ENCODE results near the gene GSE1. TPM values are rescaled to one million over a fixed set of nuclear protein-coding genes. Genes with fewer than 3 reads are reported as not detected.

Gene GSE1
- polyA plus RNA-seq = 10 to 100 TPM; 20.2 to 85.3 (median 55.9) TPM

DNA sequence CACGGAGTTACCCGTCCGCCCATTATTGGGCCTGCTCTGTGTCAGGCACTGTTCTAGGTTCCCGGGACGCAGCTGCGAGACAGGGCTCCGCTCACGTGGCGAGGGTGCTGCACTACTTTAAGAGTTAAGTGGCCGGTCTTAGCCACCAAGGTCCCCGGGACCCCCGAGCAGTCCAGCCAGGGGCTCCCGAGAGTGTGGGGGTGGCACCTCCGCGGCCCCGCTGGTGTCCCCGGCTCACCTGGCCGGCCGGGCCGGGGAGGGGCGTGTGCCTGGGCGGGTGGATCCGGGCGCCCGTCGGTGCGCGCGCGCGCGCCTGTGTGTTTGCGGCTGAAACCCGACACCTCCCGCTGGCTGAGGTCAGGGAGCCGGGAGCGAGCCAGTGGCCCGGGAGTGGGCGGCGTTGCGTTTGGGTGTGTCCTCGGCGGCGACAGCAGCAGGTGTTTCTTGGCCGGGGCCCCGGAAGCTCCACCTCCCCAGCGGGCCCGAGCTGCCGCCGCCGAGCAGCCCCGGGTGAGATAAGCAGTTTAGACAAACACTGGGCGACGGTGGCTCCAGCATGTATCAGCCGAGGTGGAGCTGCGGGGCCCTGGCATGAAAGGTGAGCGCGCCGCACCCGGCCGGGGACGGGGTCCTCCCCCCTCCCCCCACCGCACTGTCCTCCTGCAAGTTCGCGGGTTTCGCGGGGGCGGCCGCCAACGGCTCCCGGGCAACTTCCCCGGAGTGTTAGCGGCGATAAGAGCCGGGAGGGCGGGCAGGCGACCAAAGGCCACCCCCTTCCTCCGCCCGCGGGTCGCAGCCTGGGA, at the start of gene GSE1:
TSS of gene GSE1 (plus strand) at position 522 of the 803 bp plus-strand sequence. CDS start at position 592, 70 bp downstream.
- H3K27ac ChIP-seq (ENCODE audit: low read depth, low read length) = peak within 1 kb of the TSS; percentile 4
- WGBS, 3 donors = 0 to 1% (median 0%) methylated on average over 73 to 81 of the region's 81 CpGs

- 52 to 69% (median 52%) methylated on average over 19 of the region's 19 CpGs for WGBS, 3 donors
- peak overlapping the region; percentile 9 for H3K27ac ChIP-seq (ENCODE audit: low read depth, low read length)
Observed at GRCh38 chr16:85563515-85564276, 49.4 kb upstream of the GSE1 start.

DNA sequence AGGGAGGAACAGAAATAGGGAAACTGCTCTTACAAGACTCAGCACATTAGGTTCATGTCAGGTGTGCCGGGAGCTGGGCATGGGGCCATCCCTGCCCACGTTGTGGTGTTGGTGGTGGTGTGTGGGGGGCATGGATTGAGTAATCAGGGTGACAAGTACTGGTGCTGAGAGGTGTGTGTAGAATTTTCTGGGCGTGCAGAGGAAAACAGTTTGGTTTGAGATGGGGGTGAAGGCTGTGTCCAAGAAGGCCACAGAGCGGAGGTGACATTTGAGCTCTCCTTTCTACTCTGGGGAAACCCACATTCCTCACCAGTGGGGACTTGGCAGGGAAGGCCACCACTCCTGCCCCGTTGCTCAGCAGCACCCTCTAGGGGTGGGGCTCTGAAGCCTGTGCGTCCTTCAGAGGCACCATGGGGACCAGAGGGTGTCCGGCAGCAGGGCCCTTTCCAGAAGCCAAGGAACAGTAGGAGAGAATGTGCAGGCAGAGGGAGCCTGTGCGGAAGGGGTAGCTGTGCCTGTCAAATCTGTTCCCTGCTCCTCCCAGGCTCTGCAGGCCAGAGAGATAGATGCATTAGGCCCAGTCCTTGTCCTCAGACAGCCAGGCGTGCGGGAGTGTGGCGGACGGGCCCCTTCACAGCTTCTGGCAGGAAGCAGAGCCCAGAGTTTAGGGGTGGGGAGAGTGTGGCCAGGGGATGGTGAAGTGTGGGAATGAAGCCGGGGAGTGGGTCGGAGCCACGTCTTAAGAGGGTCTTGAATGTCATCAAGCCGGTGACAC, 48.7 kb upstream of the GSE1 start:
- WGBS, 3 donors = 64 to 76% (median 74%) methylated on average over 16 of the region's 16 CpGs

DNA sequence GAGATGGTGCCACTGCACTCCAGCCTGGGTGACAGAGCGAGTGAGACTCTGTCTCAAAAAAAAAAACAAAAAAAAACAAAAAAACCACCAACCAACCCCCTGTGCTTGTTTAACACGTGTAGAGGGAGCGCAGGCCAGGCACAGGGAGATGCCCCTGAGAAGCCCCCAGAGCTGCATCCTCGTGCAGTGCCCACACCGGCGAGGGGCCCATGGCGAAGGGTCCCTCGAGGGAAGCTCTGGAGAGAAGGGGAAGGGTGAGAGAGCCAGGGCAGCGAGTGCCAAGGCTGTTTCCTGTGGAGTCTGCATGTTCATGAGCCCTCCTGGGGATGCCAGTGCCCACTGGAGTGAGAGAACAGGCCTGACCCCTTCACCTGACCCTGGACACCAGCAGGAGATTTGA, 47.8 kb upstream of the GSE1 start:
- 73 to 89% (median 76%) methylated on average over 9 of the region's 9 CpGs for WGBS, 3 donors
- no peak overlapping the region for H3K27ac ChIP-seq (ENCODE audit: low read depth, low read length)

More for the DNA sequence above, 48.7 kb upstream of the GSE1 start:
- H3K27ac ChIP-seq (ENCODE audit: low read depth, low read length) = no peak overlapping the region

DNA sequence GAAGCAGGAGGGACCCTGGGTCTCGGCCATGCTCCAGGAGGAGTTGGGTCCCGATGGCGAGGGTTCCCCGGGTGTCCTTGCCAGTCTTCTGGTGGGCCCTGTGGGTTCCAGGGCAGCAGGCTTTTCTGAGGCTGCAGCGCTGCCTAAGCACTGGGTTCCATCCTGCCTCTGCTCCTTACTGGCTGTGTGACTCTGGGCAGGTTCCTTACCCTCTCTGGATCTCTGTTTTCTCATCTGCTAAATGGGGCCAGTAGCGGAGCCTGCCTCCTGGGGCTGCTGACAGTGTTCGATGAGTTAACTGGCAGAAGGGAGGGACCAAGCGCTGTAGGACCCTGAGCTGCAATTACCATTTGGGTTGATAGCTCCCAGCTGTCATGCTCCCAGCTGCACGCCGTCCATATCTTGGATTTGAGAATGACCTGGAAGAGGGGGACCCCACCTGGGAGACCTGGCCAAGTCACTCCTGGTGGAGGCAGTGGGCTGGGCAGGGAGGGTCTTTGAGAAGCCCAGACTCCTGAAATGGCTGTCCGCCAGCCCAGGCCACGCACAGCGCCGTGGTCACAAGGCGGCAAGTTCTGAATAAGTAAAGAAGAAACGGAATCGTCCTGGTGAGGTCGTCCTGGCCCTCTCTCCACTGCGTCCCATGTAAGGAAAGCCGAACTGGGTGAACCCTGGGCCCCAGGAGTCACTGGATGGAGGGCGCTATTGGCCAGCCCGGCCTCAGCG, 47.2 kb upstream of the GSE1 start:
- H3K27ac ChIP-seq (ENCODE audit: low read depth, low read length) = no peak overlapping the region
- 82 to 89% (median 88%) methylated on average over 23 of the region's 23 CpGs for WGBS, 3 donors

GRCh38 chr16:85566561-85567100, 46.5 kb upstream of the GSE1 start:
- WGBS, 3 donors = 64 to 66% (median 65%) methylated on average over 16 to 19 of the region's 19 CpGs
- no peak overlapping the region for H3K27ac ChIP-seq (ENCODE audit: low read depth, low read length)

GRCh38 chr16:85567101-85567866, 45.8 kb upstream of the GSE1 start:
- no peak overlapping the region for H3K27ac ChIP-seq (ENCODE audit: low read depth, low read length)
- 78 to 93% (median 79%) methylated on average over 27 of the region's 27 CpGs for WGBS, 3 donors

DNA sequence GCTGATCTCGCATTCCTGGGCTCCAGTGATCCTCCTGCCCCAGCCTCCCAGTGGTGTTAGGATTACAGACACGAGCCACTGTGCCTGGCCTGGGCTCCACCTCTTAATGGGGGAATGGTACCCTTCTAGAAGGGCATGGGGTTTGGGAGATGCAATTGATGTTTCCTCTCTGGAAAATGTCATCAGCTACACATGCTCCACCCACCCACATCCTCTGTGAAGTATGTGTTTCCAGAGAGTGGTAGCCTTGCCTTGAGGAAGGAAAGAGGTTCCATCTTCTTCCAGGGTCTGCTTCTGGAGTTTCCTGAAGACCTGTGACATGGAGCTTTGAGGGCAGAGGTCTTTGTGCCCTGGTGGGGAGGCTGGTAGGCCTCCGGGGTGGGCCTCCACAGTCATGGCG, 45.2 kb upstream of the GSE1 start:
- H3K27ac ChIP-seq (ENCODE audit: low read depth, low read length) = no peak overlapping the region
- WGBS, 3 donors = 93 to 96% (median 93%) methylated on average over 4 of the region's 4 CpGs

- WGBS, 3 donors = 52 to 61% (median 60%) methylated on average over 8 of the region's 8 CpGs
- H3K27ac ChIP-seq (ENCODE audit: low read depth, low read length) = no peak overlapping the region
Observed at GRCh38 chr16:85568519-85568918, 44.6 kb upstream of the GSE1 start.

DNA sequence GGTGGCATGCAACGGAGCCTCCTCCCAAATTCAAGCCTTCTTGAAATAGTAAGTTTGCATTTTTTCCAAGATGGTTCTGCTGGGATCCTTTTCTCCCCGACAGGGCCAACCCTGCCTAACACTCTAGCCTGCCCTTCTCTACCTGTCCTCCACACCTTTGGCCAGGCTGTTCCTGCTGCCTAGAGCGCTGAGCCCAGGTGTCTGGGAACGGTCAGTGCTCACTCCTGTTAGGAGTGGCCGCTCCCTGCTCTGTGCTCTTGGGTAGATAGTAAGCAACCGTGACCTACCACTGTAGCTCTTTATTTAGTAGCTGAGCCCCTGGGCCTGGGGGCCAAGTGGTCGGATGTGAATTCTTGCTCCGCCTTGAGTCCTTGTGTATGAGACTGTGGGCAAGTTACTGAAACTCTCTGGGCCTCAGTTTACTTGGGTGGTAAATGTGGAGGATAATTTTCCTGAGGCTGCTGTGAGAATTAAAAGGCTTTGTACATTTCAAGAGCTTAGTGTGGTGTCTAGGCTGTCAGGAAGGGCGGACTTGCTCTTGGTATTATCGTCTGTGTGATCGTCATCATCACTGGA, 44.0 kb upstream of the GSE1 start:
- 84 to 94% (median 85%) methylated on average over 11 of the region's 11 CpGs for WGBS, 3 donors
- no peak overlapping the region for H3K27ac ChIP-seq (ENCODE audit: low read depth, low read length)

DNA sequence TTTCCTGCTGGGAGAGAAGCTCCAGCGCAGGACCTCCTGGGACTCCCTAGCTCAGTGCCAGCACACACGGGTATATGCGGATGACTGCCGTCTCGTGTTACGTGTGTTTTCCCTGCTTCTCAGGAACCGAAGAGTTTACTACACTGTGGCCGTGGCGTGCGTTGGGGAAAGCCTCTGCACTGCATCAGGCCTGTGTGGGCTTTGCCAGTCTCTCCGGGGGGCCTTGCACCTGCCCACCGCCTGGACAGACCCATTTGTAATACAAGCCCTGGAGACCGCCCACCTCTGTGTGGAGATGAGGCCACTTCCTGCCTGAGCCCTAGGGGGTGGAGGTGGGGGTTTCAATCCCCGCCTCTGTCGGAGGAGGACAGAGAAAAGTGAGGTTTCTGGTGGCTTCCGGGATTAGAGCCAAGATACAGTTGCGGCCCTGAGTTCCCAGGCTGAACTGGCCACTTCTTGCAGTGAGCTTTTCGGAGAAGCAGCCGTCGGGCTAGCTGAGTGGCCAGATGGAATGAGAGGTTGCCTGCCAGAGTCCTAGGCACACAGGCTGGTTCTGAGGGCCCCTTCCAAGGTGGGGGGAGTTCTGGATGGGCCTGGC, 43.4 kb upstream of the GSE1 start:
- no peak overlapping the region for H3K27ac ChIP-seq (ENCODE audit: low read depth, low read length)
- WGBS, 3 donors = 37 to 62% (median 37%) methylated on average over 20 of the region's 20 CpGs

DNA sequence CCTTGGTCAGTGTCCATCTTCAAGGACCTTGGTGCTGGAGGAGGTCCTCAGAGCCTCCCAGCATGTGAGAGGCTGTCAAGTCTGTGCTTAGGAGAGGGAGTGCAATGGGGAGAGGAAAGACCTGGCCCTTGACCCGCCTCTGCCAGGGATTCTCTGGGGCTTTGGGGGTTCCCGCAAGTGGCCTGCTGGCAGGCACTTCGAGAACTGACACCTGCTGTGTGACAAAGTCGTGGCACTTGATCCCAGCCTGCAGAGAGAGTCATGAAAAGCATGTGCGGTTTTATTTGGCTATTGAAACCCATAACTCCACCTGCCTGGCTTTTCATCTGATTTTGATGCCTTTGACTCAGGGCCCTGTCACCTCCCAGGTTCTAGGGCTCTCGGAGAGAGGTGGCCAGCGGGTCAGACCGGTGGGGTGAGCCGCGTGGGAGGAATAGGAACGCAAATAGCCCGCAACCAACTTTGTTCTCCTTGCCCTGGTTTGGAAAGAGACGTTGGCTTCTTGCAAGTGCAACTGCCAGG, 42.8 kb upstream of the GSE1 start:
- WGBS, 3 donors = 27 to 49% (median 41%) methylated on average over 13 of the region's 13 CpGs
- H3K27ac ChIP-seq (ENCODE audit: low read depth, low read length) = no peak overlapping the region

DNA sequence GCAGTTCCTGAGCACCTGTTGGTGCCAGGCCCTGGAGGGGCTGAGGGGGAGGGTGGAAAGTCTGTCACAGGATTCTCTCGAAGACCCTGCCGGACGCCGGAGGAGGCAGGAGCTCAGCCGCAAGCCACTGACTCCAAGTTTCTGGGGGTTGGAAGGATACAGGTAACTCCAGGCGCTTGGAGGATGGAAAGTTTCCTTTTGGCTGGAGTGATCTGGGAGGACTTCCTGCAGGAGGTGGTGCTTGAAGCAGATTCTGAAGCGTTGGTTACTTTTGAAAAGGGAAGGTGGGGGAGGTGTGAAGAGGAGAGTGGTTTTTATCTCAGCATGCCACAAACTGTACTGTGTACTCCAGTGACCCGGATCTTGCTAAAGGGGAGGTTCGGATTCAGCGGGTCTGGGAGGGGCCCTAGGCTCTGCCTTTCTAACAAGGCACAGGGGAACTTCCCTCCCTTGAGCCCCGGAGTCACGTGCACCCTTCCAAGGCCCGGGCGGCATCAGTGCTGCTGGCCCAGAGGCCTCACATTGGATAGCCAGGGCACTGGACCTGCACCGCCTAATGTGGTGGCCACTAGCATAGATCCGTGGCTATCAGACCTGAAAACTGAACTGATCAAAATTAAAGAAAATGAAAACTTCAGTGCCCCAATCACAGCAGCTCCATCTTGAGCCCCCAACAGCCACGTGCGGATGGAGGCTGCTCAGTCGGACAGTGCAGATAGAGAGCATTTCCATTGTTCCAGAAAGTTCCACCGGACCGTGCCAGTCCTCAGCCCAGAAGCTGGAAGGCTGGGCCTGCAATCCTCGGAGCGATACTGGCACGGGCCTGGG, 42.2 kb upstream of the GSE1 start:
- H3K27ac ChIP-seq (ENCODE audit: low read depth, low read length) = no peak overlapping the region
- WGBS, 3 donors = 54 to 79% (median 54%) methylated on average over 24 of the region's 24 CpGs

- no peak overlapping the region for H3K27ac ChIP-seq (ENCODE audit: low read depth, low read length)
- 61 to 83% (median 68%) methylated on average over 7 of the region's 7 CpGs for WGBS, 3 donors
Observed at GRCh38 chr16:85571563-85571812, 41.6 kb upstream of the GSE1 start.

DNA sequence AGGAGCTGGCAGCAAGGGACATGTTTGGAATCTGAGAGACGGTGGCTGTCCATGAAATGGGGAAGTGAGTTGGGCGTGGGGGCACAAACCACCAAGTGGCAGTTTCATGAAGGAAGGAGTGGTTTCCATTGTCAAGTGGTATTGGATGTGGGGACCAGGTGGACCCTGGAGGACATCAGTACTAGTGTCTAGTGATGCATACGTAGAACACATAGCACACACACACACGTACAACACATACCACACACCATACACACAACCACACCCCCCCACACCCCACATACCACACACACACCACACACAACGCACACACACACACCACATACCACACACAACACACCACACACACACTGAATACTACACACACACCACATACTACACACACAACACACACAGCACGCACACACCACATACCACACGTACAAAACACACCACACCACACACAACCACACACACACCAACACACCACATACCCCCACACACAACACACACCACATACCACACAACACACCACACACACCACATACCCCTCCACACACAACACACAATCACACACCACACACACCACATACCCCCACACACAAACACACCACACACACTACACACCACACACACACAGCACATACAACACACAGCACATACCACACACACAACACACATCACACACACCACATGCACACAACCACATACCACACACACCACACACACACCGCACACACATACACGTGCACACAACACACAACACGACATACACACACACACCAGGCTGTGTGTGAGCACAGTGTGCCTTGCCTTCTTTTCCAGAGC, 41.1 kb upstream of the GSE1 start:
- WGBS, 3 donors = 69 to 82% (median 72%) methylated on average over 10 of the region's 10 CpGs
- no peak overlapping the region for H3K27ac ChIP-seq (ENCODE audit: low read depth, low read length)

Data from adipose tissue (tissue), 3 donors.